ENCODE results near the gene USP24. TPM values are rescaled to one million over a fixed set of nuclear protein-coding genes. Genes with fewer than 3 reads are reported as not detected.
"Not testable (repeated sequence)": the region's sequence is repeated elsewhere in the genome, so short reads cannot be mapped to it uniquely, and the experiment has no call there.

USP24 gene
- total RNA-seq, 1 donor from 2014 or later = 58.6 TPM

GRCh38 chr1:55231745-55232144, 16.6 kb upstream of the USP24 start:
- no peak for DNase-seq

- no peak for DNase-seq
These were observed 15.5 kb upstream of the USP24 start for GRCh38 chr1:55230659-55231058.

- not testable (repeated sequence) for DNase-seq
These were observed 14.6 kb upstream of the USP24 start for GRCh38 chr1:55229726-55230125.

DNA sequence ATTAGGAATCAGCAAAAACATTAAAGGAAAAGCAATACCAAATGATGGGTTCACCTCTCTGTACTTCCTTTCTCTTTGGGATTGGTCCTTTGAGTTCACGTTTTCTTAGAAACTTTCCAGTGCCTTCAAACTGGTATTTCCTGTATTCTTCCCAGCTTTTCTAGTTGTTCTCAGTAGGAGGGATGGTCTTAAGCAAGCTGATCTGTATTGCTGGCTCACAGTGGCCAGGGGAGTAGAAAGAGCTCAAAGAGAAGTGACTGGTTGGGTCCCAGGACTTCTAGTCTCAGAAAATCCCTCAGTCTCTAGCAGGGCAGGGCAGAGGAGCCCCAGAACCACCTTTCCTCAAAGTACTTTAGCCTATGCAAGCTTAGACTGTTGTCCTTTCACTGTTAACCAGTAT, 10.1 kb upstream of the USP24 start:
- no peak for DNase-seq

GRCh38 chr1:55224729-55225128, 9.6 kb upstream of the USP24 start:
- DNase-seq = no peak

DNA sequence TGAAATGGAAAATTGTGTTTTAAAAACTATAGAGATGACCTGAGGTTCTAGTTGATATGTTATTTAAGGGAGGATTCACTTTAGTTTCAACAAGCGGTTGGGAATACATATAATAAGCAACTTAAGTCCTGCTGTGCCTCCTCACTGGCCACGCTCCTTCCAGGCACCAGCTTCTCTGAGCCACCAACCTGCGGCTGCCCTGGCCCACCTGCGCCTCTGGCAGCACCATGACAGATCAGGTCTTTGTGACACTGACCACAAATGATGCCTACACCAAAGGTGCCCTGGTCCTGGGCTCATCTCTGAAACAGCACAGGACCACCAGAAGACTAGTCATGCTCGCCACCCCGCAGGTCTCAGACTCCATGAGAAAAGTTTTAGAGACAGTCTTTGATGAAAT, 7.0 kb upstream of the USP24 start:
- DNase-seq = no peak

DNA sequence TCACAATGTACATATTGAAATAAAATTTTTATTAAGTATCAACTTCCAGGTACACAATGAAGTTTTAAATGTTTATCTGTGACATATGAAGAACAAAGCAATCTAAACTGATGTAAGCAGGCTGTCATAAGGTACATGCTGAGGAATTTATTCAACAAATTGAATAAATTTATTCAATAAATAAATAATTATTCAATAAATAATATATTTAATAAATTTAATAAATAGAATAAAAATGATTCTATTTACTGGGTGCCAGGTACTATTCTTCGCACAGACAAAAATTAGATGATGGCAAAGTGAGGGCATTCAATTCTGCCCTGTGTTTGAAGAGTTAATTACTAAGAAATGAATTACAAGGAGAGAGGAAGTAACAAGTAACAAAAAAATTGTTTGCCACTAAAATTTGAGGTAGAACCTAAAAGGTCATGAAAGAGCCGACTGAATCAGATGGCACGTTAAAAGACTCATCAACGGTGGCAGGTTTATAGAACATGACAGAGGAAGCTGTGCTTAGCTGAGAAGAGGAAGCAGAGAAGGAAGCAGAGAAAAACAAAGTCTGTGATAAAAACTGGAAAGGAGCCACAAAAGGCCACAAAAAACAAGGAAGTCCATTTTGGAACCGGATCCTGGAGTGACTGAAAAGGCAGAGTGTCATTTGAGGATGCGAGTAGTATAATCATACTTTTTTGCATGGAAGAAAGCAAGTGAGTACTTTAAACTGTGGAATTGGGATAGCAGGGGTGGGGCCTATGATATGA, 2.2 kb upstream of the USP24 start:
- DNase-seq = no peak

DNA sequence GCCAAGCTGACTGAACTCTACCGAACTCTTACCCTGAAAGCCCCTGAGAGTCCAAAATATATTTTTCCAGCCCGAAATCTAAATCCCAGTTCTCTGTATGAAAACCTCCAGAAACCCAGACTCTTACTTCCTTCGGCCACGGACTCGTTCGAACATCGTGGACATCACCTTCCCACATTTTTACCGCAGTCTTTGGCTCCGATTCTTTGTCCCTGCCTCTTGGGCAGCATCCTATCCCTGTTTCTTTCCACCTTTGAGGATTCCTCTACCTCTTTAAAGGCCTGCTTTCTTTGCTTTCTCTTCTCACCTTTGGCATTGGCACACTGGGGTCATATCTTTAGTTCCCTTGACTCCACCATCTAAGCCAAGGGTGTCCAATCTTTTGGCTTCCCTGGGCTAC, 932 bp upstream of the USP24 start:
- no peak for DNase-seq

- no peak for DNase-seq
These were observed 300 bp downstream of the USP24 start for GRCh38 chr1:55214934-55215193.

- no peak for DNase-seq
These were observed 791 bp downstream of the USP24 start for GRCh38 chr1:55214212-55214933.

DNA sequence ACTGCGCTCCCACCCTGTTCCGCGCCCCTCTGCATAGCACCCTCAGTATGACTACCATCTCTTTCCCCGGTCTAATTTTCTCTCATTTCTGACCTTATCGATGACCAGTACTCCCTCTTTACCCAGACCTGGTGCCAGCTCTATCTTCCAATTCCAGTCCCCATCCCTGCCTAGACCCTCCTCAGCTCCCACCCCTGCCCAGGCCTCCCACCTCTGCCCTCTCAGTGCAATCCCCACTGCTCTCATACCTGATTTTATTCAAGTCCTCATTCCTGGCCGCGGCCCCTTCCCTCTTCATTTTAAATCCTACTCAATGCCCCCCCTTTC, 1.3 kb downstream of the USP24 start:
- DNase-seq = no peak

GRCh38 chr1:55213151-55213884, 1.8 kb downstream of the USP24 start:
- DNase-seq = no peak

- no peak for DNase-seq
These were observed 2.6 kb downstream of the USP24 start for GRCh38 chr1:55212349-55213150.

DNA sequence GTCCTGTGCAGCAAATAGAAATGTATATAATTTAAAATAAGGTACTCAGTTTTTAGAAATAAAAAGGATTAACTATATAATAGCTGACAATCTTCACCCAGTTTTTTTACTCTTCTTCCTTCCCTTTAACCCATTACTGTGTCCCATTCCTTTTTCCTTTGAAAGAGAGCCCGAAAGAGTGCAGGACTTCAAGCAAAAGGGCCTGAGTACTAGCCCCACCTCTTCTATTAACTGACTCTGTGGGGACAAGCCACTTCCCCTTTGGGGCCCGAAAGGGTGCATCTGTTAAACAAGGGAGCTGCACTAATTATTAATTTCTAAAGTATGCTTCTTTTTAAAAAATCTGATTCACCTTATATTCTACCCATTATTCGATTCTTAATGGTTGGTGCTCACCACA, 3.3 kb downstream of the USP24 start:
- DNase-seq = no peak

- DNase-seq = no peak
These were observed 4.0 kb downstream of the USP24 start for GRCh38 chr1:55210990-55211801.

DNA sequence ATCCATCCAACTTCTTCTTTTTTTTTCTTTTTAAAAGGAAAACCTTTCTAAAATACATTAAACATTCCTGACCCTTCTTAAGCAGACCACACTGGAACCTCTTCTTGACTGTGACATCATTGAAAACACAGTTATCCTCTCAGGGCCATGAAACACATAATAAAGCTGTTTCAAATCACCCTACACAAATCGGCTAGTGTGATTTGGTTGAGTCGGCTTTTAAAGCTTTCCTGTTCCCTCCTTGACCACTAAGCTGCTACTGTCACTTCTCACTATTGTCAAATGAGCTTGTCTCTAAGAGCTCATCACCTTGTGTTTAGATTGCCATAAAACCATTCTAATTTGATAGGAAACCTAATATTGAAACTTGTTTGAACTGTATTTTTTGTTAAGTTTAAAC, 5.9 kb downstream of the USP24 start:
- no peak for DNase-seq

- no peak for DNase-seq
These were observed 9.0 kb downstream of the USP24 start for GRCh38 chr1:55206210-55206609.

GRCh38 chr1:55204997-55205396, 10.2 kb downstream of the USP24 start:
- no peak for DNase-seq

DNA sequence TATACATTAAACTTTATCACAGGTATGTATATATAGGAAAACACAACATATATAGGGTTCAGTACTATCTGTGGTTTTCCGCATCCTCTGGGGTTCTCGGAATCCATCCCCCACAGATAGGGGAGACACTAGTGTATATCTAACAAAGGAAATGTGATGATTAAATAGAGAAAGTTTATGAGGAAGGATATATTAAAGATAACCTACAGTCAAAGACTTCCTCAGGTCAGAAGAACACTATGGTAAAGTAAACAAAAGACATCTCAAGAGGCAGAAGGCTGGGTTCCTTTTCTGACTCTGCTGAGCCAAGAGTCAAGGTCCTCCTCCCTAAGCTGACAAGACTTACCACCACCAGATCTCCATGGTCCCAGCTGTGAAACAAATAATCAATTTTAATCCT, 12.1 kb downstream of the USP24 start:
- DNase-seq = no peak

DNA sequence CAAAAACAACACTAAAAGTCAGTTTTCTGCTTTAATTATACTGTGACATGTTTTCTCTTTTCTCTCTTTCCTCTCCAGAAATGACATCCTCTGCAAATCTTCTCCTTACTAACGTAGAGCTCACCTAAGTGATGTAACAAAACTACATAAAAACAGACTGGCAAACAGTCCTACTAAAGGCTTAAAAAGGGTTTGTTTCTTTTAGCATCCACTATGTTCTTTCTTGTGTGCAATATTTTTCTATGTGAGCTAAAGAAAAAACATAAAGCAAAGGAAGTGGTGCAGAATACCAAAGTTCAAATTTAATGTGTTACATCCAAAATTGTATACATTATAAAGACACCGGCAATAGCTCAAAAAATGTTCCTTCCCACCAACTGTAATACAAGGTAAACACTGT, 14.5 kb downstream of the USP24 start:
- DNase-seq = no peak

DNA sequence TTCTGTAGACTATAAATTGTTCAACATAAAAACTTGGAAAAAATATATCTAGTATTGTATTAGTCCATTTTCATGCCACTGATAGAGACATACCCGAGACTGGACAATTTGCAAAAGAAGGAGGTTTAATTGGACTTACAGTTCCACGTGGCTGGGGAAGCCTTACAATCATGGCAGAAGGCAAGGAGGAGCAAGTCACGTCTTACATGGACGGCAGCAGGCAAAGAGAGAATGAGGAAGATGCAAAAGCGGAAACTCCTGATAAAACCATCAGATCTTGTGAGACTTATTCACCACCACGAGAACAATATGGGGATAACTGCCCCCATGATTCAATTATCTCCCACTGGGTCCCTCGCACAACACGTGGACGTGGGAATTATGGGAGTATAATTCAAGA, 15.4 kb downstream of the USP24 start:
- DNase-seq = not testable (repeated sequence)

DNA sequence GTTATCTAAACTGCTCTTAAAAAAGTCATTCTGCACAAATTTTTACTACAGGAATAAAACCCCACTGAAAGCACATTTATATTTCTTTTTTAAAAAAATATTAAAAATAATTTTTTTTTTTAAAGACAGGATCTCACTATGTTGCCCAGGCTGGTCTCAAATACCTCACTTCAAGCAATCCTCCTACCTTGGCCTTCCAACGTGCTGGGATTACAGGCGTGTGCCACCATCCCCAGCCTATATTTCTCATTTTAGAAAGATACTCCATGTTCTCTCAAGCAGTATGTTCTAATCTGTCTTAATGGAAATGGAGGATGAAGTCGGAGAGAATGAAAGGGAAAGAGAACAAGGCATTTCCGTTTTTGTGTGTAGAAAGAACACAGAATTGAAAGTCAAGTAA, 17.1 kb downstream of the USP24 start:
- no peak for DNase-seq
